ENCODE results near the gene SYNPR.

DNA sequence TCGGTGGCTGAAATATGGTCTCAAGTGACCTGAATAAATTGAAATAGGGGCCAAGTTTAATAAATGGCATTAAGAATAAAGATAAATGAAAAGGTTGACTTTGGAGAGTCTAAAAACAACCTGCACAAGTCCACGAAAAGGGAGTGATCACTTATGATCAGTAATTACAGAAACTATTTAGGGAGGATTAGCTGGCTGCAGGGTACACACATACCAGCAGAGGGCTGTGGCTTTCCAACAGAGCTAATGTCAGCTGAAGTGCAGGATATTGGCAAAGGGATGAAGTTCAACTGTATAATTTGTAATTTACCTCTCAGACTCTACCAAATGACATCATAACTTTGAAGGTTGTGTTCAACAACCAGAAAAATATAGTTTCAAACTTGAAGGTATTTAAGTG lies 86.8 kb downstream of the SYNPR start:
- TF ChIP-seq POLR2A (IDR thresholded peaks at IDR 0.05; ENCODE audit: low read depth) (no peak), EP300 (IDR thresholded peaks at IDR 0.05) (no peak), POLR2AphosphoS5 (IDR thresholded peaks at IDR 0.05) (no peak)
- TF ChIP-seq, protein P1, sequence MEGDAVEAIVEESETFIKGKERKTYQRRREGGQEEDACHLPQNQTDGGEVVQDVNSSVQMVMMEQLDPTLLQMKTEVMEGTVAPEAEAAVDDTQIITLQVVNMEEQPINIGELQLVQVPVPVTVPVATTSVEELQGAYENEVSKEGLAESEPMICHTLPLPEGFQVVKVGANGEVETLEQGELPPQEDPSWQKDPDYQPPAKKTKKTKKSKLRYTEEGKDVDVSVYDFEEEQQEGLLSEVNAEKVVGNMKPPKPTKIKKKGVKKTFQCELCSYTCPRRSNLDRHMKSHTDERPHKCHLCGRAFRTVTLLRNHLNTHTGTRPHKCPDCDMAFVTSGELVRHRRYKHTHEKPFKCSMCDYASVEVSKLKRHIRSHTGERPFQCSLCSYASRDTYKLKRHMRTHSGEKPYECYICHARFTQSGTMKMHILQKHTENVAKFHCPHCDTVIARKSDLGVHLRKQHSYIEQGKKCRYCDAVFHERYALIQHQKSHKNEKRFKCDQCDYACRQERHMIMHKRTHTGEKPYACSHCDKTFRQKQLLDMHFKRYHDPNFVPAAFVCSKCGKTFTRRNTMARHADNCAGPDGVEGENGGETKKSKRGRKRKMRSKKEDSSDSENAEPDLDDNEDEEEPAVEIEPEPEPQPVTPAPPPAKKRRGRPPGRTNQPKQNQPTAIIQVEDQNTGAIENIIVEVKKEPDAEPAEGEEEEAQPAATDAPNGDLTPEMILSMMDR (IDR thresholded peaks at IDR 0.05) = no peak
